AML-193 (cell line): ENCODE data around the gene ZDHHC7.
A peak's percentile ranks its signal among the peaks of the same experiment; 100 is the strongest.

Experiments
- DNase-seq, 2 experiments: peaks; one replicate each; lab custom pipeline; 2025; lab: John Stamatoyannopoulos, UW

Gene ZDHHC7

DNA sequence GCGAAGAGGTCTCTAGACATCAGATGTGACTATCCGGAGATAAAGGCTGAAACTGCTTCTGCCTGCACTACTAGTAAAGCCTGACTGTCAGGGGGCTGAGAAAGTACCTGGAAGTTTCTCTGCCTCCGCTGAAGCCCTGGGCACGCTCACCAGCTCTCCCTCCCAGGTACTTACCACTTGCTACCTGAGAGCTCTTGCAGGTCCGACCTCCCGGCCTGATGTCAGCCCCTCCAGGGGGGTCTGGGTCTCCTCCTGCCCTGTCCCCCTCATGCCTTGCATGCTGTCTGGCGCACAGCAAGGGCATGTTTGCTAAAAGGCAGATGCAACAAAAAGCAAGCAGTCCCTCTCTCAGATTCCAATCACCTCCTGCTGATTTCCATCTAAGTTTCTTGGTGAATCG, 17.4 kb downstream of the ZDHHC7 start:
- no peak for DNase-seq

DNA sequence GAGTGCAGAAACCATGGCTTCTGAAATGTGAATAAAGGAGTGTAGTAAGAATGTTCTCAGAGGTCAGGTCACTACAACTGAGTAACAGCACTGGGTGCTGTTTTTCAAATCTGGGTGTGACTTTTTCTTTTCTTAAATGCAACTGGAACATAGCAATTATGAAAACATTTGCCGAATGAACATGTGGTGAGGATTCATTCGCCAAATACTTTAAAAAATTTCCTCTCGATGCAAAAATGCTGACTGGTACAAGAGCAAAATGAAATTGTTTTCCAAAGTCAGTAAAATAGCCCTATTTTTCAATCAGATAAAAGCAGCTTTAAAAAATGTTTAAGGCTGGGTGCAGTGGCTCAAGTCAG, 18.6 kb downstream of the ZDHHC7 start:
- DNase-seq, result no peak

DNA sequence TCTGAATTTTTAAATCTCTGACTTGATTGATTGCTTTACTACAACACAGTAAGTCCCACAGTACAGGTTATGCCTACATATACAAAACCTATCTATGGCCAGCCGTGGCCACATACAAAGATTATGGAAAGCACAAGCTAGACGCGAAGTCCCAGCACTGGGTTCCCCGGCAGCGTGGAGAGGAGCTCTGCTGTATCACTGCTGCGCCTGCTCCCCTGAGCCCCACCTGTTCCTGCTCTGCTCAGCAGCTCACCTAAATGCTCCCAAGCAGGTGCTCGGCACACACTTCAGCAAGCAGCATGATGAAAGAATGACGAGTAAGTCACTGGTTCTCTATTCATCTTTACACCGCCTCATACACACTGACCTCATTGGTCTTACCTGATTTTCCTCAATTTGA, 20.6 kb downstream of the ZDHHC7 start:
- no peak for DNase-seq

DNA sequence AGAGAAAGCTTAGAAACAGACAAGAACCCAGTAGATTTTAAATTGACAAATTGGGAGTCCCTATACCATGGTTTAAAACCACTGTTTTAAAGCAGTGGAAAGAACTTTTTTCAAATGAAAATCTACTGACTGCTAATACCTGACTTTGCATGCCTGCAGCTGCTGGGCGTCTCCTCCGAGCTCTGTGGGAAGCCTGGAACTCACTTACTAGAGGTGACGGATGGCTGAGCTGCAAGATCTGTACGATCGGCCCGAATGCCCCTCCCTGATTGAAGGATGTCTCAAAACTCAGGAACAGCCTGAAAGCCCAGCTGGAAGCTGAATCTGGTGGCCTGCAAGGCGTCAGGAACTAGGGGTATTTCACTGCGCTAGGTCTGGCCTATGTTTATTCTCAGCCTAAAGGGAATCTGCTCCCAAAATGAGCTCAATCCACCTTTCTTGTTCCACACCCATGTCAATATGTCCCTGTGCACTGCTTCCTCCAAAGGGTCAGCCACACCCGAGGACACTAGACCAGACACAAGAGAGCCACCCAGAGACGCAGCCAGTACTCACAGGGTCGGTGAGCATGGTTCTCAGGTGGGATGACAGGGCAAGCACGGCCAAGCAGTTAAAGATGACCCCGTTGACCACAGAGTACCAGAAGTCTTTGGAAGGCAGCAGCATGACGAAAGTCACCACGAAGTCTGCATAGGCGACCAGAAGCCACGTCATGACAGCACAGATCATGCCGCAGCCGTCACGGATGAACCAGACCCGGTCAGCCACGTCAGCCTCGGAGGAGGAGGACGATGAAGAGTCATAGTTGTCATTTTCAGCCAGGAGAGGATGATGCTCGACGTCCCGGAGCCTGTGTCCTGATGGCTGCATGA, 21.4 kb downstream of the ZDHHC7 start:
- no peak for DNase-seq

DNA sequence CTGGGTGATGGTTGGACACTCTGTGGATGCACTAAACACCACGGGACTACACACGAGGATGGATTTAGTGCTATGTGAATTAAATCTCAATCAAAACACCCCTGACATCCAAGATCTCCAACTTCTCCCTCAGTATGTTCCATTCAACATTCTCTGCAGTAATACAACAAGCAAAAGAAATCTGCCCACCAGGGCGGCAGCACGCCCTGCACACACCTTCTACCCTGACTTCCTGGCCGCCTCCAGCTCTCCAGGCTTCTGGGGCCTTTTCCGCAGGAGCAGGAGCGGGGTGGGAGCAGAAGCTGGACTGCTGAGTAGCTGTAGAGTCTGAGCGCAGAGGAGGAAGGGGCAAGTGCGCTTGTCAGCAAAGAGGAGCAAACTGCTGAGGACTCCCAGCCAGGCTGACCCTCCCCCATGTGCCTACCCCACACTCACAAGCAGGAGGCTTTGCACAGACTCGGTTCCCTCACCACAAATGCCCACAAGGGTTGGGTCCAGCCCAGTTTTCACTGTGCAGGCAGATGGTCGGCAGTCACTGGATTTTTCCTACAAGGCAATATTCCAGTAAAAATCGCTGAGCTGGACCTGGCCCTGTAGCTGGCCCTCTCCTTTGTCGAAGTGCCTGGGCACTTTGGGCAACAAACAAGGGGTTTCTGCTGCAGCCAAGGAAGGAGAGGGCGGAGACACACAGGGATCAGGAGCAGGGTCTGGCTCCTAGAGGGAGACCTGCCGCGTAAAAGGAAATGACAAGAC, 22.8 kb downstream of the ZDHHC7 start:
- DNase-seq, result no peak

DNA sequence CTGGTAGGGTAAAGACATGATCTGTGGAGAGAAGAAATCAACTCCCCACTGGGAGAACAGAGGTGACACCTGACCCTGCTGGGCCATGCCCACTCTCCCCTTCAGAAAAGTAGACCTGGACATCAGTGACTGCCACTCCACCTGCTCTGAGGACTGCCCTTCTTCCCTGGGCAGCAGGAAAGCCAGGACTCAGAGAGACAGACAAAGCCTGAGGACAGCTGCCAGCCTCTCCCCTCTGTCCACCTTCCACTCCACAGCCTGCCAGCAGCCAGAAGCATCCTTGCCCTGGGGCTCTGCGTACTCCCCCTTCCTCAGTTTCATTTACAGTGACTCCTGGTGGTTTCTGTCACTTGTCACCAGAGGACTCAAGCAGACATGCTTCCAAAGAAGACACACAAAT, 24.5 kb downstream of the ZDHHC7 start:
- no peak for DNase-seq

DNA sequence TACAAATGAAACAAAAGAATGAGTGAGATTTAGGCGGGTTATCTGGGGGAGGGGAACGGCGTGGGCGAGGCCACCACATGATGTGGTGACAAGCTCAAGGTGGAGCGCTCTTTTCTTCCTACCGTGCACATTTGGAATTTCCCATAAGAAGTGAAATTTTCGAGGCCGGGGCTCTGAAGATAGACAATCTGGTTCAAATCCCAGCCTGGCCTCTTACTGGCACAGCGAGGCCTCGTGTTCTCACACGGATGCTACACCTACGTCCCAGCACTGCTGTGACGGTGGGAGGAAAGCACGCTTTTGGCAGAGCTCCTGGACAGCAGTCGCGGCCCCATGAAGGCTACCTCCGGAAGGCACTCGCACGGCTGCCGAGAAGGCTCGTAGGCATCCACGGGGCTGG, 25.2 kb downstream of the ZDHHC7 start:
- DNase-seq, result no peak

DNA sequence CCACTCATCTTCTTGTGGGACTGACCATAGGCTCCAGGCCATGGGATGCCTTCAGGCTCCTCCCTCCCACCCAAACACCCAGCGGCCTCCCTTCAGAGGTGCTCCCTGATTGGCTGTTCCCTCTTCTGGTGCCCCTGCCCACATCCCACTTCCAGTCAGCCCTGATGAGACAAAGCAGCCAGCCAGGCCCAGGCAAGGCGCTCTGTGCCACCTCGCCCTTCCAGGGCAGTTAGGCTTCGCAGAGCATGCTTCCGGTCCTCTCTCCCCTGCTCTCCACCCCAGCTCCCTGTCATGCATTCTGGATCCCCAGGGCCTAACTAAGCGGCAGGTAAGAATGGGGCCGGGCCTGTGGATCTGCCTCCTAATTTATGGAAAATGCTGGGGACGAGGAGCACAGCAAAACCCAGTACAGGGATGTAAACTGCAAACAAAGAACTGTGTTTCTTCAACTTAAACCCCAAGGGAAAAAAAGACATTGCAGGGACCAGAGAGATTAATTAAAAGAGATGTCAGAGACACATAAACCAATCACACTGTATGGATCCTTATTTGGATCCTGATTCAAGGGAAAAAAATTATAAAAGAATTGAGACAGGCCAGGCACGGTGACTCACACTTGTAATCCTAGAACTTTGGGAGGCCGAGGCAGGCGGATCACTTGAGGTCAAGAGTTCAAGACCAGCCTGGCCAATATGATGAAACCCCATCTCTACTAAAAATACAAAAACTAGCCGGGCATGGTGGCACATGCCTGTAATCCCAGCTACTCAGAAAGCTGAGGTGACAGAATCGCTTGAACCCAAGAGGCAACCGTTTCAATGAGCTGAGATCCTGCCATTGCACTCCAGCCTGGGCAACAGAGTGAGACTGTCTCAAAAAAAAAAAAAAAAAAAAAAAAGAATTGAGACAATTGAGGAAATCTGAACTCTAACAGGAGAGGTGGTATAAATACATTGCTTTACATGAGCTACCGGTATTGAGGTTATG, 26.0 kb downstream of the ZDHHC7 start:
- DNase-seq, result no peak

DNA sequence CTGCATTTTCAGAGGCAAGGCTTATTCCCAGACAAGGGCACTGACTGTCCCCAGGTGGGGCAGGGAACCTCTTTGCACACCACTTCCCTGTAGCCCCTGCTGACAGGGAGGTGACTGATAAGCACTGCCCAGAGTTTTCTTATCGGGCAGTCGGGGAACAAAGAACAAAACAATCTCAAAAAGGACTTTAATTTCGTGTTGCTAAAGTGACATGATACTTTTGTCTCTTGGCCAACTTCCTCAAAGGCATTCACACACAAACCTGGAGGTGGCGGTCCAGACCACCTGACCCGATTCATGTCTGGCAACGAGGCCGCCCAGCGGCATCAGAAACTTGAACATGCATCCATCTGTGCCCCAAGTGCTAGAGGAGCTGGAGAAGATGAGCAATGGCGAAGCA, 28.9 kb downstream of the ZDHHC7 start:
- DNase-seq, result no peak

DNA sequence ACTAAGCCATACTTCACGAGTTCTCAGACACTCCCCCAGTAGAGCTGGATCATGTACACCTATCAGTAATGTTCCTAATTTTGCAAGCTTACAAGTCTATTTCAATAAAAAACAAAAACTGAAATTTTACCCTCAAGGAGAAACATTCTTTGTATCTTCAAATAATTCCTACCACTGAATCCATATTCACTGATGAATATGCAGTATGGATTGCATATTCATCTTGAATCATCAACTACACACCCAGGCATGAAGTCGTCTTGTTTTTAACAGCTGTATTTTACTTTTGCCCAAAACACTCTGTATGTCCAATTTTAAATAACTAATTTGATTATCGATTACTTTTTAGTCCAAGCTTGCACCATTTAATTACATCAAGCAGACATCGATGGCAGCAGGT, 31.8 kb downstream of the ZDHHC7 start:
- DNase-seq, result no peak

DNA sequence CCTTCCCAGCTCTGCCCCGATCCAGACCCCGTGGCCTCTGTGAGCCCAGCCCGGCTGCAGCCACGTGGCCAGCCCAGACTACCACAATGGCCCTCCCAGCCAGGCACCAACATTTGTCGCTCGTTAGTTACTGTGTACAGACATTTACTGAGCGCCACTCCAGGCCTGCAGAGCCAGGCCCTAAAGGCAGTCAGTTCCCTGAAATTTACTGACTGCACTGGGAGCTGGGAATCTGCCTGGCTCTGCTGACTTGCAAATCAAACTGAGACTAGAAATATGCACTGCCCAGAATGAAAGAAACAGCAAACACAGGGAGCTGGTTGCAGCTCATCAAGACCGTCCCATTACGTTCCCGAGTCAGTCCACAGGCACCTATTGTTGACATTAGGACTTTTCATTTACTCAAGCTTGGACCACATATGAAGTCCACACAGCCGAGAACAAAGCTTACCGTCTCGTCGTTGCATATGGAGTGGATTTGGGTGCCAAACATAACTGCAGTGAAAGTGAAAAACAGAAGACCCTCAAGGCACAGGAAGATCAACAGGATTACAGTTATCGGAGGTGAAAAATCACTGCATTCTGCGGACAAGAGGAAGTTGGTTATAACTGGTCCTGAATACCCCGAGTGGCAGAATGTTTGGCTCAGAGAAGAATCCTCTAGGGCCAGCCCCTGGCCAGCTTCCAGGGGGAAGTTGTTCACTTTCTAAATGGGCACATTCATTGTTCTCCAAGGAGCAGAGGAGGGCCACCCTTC, 34.5 kb downstream of the ZDHHC7 start:
- DNase-seq, result no peak

DNA sequence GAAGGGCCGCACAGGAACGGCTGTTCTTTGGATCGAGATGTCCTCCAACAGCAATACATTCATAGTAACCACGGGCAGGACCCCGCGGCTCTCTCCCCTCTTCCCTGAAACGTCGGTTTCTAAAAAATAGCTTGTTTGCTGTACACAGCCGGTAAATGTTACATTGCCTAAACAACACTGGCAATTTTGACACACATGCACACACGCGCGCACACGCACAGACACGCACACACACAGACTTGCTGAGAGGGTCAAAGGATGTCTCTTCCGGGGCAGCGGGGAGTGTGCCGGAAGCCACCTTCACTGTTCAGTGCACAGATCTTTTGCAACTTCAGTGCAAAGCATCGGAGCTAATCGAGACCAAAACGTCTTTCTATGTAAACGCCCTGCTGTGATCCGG, 35.8 kb downstream of the ZDHHC7 start:
- no peak for DNase-seq

DNA sequence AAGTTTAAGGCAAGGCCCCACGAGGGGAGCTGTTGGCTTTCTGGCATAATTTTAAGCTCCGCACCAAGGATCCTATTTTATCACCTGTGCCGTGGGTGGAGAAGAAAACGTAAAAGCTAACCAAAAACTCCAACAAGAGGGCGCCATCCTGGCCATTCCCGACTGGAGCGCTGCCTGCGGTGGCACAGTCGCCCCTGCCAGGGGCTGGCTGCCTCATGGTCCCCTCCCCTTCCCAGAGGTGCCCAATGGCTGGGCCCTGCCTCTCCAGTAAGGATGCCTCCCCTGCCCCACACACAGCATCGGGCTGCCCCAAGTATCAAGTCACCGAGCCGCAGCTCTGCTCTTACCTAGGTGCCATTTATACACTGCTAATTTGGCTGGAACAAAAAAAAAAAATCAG, 36.3 kb downstream of the ZDHHC7 start:
- DNase-seq, result no peak

DNA sequence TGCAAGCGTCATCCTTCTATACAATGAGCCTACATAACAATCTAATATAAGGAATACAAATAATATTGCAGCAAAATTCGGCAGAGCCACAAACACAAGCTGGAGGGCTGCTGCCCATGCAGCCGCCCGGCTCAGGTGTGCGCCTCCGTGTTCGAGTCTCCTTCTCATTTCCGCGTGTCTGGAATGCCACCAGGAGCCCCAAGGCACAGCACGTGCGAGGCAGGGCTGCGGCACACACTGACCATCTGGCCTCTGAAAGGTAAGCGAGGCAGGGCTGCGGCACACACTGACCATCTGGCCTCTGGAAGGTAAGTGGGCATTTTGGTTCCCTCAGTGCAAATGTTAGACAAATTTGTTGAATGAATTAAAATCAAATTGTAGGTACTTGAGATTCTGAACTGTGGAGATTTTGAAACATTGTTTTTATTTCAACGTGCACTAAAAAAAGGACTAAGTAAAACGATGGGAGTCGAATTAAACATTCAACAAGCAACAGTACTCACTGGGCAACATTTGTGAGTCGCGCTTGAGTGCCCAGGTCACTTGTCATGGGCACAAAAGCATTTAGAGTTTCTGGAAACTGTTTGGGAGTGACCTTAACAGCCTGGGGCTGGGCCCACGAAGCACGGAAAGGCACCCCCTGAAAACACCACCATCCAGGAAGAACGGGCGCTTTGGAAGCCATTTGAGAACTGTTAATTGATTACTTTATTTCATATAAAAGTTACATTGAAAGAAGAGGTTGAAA, 37.4 kb downstream of the ZDHHC7 start:
- no peak for DNase-seq

DNA sequence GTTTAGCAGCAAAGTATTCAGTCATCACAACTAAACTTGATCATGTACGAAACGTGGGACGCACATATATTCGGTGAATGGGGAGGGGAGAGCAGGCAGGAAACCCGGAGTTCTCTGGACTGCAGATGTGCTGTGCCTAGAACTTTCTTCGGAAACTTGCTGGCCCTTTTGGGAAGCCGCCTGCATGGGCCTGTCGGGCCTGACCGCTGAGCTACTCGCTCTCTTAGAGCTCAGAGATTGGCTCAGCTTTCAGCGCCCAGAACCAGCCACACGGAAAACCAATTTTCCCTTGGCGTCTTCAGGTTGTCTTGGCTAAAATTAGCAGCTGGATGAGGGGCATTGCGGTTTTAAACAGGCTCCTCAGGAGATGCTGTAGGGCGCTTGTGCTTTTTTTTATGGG, 38.1 kb downstream of the ZDHHC7 start:
- no peak for DNase-seq

DNA sequence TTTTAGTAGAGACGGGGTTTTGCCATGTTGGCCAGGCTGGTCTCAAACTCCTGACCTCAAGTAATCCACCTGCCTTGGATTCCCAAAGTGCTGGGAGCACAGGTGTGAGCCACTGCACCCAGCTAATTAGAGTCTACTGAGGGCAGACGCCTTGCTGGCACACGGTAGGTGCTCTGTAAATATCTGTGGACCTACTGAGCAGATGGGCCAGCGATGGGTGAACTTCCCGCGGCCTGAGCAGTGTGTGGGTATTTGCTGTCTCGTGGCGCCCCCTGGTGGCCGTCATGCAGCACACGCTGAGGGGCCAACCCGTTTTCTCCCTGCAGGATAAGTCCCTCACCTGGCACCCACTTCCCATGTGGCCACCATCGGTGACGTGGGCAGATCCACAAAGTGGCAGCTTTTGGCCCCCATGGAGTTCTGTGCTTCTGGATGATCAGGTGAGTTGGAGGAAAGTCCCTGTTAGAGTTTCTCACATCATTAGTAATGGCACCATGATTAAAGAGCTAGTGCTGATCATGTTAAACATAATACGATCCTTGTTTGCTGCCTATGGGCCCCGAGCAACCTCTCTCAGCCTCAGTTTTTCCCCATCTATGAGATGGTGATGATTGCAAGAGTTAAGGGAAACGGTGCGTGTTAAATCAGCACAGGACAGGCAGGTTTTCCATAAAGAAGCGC, 40.7 kb downstream of the ZDHHC7 start:
- DNase-seq, result peak; percentile 58 to 63

DNA sequence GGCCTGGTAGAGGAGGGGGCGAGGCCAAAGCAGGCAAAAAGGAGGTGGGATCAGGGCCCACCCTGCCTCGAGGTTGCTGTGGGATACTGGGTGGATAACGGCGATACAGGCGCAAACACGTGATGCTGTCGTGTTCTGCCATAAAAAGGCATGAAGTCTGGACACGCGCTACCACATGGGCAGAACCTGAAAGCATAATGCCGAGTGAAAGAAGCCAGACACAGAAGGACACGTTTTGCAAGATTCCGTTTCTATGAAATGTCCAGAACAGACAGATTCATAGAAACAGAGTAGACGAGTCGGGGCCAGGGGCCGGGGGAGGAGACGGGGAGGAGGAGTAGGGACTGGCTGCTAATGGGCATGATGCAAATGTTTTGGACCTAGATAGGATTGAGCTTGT, 43.5 kb downstream of the ZDHHC7 start:
- DNase-seq, result no peak

DNA sequence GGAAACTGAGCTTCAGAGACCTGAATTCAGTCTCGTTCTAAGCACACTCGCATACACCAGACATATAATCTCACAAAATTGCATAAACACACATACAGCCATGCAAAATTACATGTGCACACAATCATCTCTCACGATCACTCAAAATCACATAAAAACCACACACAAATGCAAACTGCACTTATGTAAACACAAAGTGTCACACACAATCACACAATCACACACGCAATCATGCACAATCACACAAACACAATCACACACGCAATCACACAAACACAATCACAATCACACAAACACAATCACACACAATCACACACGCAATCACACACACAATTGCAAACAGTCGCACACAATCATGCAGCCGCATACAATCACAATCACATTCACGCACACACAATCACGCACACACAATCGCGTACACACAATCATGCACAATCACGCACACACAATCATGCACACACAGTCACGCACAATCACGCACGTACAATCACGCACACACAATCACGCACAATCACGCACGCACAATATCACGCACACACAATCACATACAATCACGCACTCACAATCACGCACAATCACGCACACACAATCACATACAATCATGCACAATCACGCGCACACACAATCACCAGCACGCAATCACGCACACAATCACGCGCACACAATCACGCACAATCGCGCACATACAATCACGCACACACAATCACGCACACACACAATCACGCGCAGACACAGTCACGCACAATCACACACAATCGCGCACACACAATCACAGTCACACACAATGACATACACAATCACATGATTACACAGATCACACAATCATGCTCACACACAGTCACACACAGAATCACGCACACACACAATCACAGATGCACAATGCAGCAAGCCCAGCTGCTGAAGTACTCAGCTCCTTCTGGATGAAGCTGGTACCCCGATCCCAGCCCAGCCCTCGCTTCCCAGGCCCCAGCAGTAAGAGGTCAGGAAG, 45.6 kb downstream of the ZDHHC7 start:
- no peak for DNase-seq
